Measurements from ENCODE around the gene IFT43.

GRCh38 chr14:75989134-75989533, 3.6 kb downstream of the IFT43 start:
- TF ChIP-seq REST (IDR thresholded peaks at IDR 0.05; ENCODE audit: low read depth, low read length) (no peak), CHD2 (IDR thresholded peaks at IDR 0.05; ENCODE audit: borderline replicate concordance, low read depth, low read length) (no peak), PRDM15 (CRISPR knock-in tag; IDR thresholded peaks at IDR 0.05) (no peak), NR2F1 (conservative IDR thresholded peaks at IDR 0.05) (no peak), RCOR1 (conservative IDR thresholded peaks at IDR 0.05; ENCODE audit: low read depth, low read length) (no peak), POLR2A (IDR thresholded peaks at IDR 0.05; ENCODE audit: low read depth, low read length) (no peak), CEBPB (IDR thresholded peaks at IDR 0.05; ENCODE audit: borderline replicate concordance in 1 of 2, low read depth in 2 of 2, low read length in 2 of 2) (no peak), CREB1 (IDR thresholded peaks at IDR 0.05; ENCODE audit: low read depth) (no peak), TAF1 (IDR thresholded peaks at IDR 0.05; ENCODE audit: borderline replicate concordance, low read depth, low read length) (no peak), TARDBP (IDR thresholded peaks at IDR 0.05; ENCODE audit: borderline replicate concordance) (no peak)
- TF ChIP-seq, protein P1, sequence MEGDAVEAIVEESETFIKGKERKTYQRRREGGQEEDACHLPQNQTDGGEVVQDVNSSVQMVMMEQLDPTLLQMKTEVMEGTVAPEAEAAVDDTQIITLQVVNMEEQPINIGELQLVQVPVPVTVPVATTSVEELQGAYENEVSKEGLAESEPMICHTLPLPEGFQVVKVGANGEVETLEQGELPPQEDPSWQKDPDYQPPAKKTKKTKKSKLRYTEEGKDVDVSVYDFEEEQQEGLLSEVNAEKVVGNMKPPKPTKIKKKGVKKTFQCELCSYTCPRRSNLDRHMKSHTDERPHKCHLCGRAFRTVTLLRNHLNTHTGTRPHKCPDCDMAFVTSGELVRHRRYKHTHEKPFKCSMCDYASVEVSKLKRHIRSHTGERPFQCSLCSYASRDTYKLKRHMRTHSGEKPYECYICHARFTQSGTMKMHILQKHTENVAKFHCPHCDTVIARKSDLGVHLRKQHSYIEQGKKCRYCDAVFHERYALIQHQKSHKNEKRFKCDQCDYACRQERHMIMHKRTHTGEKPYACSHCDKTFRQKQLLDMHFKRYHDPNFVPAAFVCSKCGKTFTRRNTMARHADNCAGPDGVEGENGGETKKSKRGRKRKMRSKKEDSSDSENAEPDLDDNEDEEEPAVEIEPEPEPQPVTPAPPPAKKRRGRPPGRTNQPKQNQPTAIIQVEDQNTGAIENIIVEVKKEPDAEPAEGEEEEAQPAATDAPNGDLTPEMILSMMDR (IDR thresholded peaks at IDR 0.05 in 2 of 3, conservative IDR thresholded peaks at IDR 0.05 in 1 of 3; ENCODE audit: control insufficient read depth in 2 of 3, extremely low read depth in 1 of 3, insufficient read depth in 1 of 3, low read depth in 3 of 3, low read length in 3 of 3), result no peak
